HEK293 (cell line): ENCODE measurements around the gene OR2T29.
"Not testable (repeated sequence)": the region's sequence is repeated elsewhere in the genome, so short reads cannot be mapped to it uniquely, and the experiment has no call there.

Experiments
- BCL11A ChIP-seq: fragments of 450-650 bp; formaldehyde crosslinking; IDR thresholded peaks from 2 replicates; pipeline ENCODE4 v1.5.1; 2016; ENCODE audit warnings: low read depth, missing biosample characterization, missing genetic modification characterization
- CTCF ChIP-seq: fragments of 450-650 bp; formaldehyde crosslinking; IDR thresholded peaks from 2 replicates; pipeline ENCODE4 v1.5.1; 2016; ENCODE audit warnings: missing biosample characterization, missing genetic modification characterization
- PRDM4 ChIP-seq: fragments of 450-650 bp; formaldehyde crosslinking; IDR thresholded peaks from 2 replicates; pipeline ENCODE4 v1.5.1; 2017; ENCODE audit warnings: missing biosample characterization, missing genetic modification characterization
- RBAK ChIP-seq: fragments of 450-650 bp; formaldehyde crosslinking; IDR thresholded peaks from 2 replicates; pipeline ENCODE4 v1.5.1; 2016; ENCODE audit warnings: missing biosample characterization, missing genetic modification characterization

GRCh38 chr1:248507773-248508172 is 54.8 kb downstream of the OR2T29 start, which contains the start of gene OR2G6:
- TF ChIP-seq RBAK, CTCF, PRDM4, BCL11A (tag by site-specific recombination): not testable (repeated sequence)
